HG02885 (cell line): Measurements from ENCODE around the gene POLDIP2.
"Not testable (repeated sequence)": the region's sequence is repeated elsewhere in the genome, so short reads cannot be mapped to it uniquely, and the experiment has no call there.

Source experiments
- ATAC-seq: cut with Tn5 transposase; IDR thresholded peaks from one replicate; pipeline ENCODE4 v1.9.1; 2021; ENCODE audit warnings: mild to moderate bottlenecking; ENCODE audit not compliant: unreplicated experiment, poor library complexity

The POLDIP2 gene

DNA sequence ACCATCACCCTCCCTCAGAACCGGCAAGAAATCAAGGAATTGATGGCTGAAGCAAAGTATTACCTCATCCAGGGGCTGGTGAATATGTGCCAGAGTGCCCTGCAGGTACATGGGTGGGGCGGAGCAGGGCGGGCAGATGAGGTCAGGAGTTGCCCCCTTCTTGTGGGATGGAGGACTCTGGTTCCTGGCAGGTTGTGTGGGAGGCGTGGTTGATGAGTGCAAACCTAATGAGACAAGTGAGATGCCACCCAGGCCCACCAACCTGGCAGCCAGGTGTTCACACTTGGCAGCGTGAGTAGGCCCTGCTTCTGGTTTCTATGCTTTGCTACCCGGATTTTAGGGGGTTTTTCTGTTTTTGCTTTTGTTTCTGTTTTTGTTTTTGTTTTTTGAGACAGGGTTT is 17.0 kb downstream of the POLDIP2 start:
- no peak for ATAC-seq

GRCh38 chr17:28339431-28339830 is 17.9 kb downstream of the POLDIP2 start:
- no peak for ATAC-seq

DNA sequence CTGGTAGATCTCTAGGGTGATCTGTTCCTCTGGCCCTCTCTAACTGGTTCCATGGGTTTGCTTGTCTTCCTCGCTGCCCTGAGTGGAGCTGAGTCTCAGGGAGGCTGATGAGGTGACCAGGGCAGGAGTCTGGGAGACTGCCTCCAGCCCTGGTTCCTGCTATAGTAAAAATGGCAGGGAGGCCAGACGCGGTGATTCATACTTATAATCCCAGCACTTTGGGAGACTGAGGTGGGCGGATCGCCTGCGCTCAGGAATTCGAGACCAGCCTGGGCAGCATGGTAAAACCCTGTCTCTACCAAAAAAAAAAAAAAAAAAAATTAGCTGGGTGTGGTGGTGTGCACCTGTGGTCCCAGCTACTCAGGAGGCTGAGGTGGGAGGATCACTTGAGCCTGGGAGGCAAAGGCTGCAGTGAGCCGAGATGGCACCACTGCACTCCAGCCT is 18.5 kb downstream of the POLDIP2 start:
- not testable (repeated sequence) for ATAC-seq

DNA sequence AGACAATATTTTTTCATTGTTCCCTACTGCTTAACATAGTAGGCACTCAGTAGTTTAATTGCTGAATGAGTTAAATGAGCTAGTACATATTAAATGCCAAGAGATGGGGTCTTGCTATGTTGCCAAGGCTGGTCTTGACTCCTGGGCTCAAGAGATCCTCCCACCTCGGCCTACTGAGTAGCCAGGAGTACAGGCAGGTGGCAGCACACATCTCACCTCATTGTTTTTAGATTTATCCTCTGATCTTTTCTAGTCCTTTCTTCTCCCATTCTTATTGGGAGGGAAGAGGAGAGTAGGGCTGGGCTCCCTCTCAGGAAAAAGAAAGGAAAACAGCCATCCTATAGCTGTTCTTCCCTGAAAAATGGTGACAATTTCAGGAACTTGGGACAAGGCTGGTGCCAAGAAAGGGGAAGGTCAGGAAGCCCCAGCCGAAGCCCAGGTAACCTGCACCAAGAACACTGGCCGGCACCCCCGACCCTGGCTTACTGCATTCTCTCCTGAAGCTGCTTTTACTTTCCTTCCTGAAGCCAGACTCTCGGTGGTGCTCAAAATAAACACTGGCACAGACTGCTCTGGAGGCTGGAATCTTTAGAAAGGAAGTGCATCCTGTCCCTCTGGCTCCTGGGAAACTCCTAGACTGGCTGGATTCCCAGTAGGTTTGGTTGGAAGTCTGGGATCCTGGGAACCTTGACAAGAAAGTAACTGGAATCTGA is 19.1 kb downstream of the POLDIP2 start:
- ATAC-seq = no peak

DNA sequence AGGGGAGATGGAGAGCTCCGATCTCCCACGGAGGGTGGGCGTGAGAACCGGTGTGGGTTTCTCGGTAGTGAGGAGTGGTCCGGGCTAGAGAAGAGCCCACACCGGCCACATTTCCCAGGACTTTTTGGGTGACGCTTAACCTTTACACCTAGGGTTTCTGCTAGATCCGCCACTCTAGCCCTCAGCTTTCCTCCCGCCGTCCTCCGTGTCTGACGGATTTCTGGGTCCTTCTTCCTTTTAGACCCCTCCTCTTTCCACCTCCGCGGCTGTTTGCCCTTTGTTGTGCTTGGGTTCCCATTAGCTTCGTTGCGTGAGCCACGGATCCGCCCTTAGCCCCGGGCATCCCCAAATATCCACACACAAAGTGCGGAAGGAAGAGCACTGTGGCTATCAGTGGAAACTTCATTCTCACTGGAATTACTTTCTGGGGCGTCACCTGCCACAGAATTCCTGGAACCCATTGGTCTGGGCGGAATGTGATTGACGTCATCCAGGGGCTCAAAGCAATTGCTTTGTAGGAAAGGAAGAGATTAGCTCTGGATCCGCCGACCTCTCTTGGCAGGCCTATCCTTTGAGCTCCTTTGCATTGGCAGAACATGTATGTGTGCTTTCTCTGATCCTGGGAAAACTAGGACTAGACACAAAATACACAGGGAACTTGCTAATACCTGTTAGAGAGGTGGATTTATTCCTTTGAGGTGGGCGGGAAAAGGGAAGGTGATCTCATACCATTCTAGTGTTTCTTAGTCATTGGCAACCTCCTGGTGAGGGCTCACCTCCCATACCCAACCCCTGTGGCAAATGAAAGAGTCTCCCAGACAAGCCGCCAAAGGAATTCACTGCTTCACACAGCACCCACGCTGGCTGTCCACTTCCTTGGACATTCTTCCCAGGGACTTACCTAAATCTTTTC is 21.1 kb downstream of the POLDIP2 start:
- no peak for ATAC-seq

- peak; percentile 95 for ATAC-seq
These were observed 21.9 kb downstream of the POLDIP2 start, which contains the start of the genes IFT20 and TNFAIP1 for GRCh38 chr17:28335201-28335958. TSS of gene IFT20 (minus strand) at chr17:28335472. CDS start at chr17:28331985, 3,487 bp downstream. TSS of gene TNFAIP1 (plus strand) at chr17:28335761. CDS start at chr17:28339522, 3,761 bp downstream.

- ATAC-seq = no peak
These were observed 22.6 kb downstream of the POLDIP2 start for GRCh38 chr17:28334666-28335200.

GRCh38 chr17:28334171-28334570 is 23.2 kb downstream of the POLDIP2 start:
- ATAC-seq = no peak

GRCh38 chr17:28333083-28333746 is 24.1 kb downstream of the POLDIP2 start:
- no peak for ATAC-seq

DNA sequence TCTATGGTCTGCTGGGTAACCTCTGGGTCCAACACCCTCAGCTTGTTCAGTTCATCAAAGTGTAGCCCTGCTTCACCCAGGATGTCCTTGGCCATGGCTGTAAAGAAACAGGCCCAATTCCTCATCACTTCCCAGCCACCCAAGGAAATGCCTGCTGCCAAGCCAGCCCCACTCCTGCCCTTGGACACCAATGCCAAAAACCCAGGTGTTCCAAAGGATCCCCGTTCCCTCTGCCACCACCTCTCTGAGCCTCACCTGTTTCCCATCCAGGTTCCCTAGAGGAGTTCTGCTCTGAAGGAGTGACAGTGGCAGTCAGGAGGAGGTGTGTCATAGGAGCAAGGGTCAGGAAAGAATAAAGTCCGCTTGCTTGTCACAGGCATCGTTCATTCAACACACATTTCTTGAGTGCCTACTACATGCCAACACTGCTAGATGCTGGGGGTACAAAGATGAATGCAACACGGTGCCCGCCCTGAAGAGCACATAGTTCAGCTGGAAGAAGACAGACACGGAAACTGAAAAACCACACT is 25.4 kb downstream of the POLDIP2 start:
- no peak for ATAC-seq

GRCh38 chr17:28330671-28331070 is 26.7 kb downstream of the POLDIP2 start:
- no peak for ATAC-seq

DNA sequence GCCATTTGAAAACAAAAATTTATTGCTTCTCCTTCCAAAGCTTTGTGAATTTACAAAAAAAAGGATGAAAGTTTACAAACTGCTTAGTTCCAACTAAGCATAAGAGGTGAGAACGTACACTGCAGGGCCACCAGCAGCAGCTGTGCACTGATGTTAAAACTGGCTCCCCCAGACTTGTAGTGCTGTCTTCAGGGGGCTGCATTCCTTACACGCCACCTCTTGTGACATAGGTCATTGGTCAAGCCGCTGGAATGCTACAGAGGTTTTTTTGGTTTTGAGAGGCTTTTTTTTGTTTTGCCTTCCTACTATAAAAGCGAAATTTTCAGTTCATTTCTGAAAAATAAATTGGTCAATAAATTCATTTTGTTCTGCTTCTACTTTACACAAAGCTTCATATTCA is 29.0 kb downstream of the POLDIP2 start:
- no peak for ATAC-seq

GRCh38 chr17:28327709-28328108 is 29.6 kb downstream of the POLDIP2 start:
- no peak for ATAC-seq

- peak; percentile 69 for ATAC-seq
These were observed 30.2 kb downstream of the POLDIP2 start for GRCh38 chr17:28327031-28327607.

- no peak for ATAC-seq
These were observed 31.2 kb downstream of the POLDIP2 start for GRCh38 chr17:28326114-28326513.

GRCh38 chr17:28325211-28325610 is 32.1 kb downstream of the POLDIP2 start:
- ATAC-seq = no peak

DNA sequence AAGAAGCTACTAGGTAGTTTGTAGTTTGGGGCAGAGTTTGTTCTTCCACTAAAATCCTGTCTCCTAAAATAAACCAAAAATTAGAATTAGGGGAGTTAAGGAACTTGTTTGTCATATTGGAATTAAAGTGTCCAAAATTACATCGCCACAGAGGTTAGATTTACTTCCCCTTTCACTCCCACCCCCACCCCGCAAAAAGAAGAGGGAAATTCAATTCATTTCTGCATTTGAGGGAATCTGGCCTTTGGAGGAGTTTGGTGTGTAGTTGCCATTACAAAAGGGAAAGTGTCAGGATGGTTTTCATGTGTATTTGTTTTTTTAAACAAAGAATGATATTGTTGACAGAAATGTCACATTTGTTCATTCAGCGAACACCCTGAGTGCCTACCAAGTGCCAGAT is 32.5 kb downstream of the POLDIP2 start:
- ATAC-seq = no peak

DNA sequence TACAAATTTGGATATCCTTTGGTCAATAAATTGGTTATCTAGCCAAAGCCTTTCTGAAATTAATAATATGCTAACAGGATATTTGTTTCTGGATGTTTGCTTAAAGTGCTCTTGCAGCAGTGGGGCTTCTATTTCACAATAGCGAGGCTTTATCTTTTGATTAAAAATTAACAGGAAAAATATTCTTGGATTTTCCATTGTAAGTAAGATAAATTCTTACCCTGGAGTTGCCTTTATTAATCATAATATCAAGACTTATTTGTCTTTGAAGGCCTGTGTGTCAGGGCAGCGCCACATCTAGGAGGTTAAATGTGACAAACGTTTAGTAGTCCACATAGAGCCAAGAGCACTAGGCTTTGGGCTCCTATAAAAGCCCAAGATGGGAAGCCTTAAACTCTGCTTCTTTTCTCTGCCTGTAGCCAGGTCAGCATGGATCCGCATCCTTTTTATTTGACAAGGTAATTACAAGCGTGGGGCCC is 33.0 kb downstream of the POLDIP2 start:
- no peak for ATAC-seq
